Ramos (cell line): ENCODE results near the gene KRAS.

Experiments
- in situ Hi-C: fragments of 300-500 bp; cut with MboI; formaldehyde crosslinking; loops from one replicate; pipeline ENCODE4 v1.14.3; 2022; ENCODE audit warnings: low sequenced_read_pairs; ENCODE audit not compliant: unreplicated experiment

Gene KRAS

GRCh38 chr12:25200703-25201102 lies 50.0 kb downstream of the KRAS start:
- in situ Hi-C loops: no loop called here

DNA sequence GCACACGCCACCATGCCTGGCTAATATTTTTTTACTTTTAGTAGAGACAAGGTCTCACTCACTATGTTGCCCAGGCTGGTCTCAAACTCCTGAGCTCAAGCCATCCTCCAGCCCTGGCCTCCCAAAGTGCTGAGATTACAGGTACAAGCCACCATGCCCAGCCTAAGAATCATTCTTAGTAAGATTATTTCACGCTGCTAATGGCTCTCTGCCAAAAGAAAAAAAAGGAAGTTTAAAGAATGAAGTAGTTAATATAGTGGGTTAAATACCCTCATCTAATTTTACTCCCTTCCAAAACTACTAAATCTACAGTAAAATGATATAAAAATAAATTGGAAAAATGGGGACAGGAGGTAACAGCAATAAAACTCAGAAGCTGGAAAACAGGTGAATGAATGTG lies 53.1 kb downstream of the KRAS start:
- in situ Hi-C loops: no loop called here

GRCh38 chr12:25195056-25195971 lies 55.4 kb downstream of the KRAS start, which contains the start of the genes DNAI7 and ETFRF1:
TSS of gene DNAI7 (minus strand) at chr12:25195160. CDS start at chr12:25195078, 82 bp downstream.
TSS of gene ETFRF1 (plus strand) at chr12:25195237. CDS start at chr12:25203957, 8,720 bp downstream.
- in situ Hi-C loops: no loop called here

GRCh38 chr12:25194722-25195055 lies 56.0 kb downstream of the KRAS start:
- in situ Hi-C loops: no loop called here

- in situ Hi-C loops: no loop called here
Observed at GRCh38 chr12:25194214-25194613, 56.5 kb downstream of the KRAS start.

- in situ Hi-C loops: no loop called here
Observed at GRCh38 chr12:25190793-25191192, 59.9 kb downstream of the KRAS start.

DNA sequence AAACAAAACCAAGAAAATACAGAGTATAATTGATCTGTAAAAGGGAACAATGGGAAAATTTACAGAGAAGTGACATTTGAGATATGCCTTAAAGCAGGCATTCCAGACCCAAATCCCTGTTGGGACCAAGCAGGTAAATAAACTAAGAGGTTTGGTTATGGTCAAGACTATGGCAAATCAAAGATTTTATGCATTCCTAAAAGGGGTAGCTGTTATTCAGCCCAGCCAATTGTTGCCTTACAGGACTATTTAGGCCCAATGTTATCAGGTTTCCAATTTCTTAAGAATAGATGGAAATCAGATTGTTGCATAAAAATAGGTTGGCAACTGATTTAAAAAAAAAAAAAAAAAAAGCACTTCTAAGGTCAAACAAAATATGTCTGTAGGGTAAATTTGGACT lies 61.1 kb downstream of the KRAS start:
- in situ Hi-C loops: no loop called here

DNA sequence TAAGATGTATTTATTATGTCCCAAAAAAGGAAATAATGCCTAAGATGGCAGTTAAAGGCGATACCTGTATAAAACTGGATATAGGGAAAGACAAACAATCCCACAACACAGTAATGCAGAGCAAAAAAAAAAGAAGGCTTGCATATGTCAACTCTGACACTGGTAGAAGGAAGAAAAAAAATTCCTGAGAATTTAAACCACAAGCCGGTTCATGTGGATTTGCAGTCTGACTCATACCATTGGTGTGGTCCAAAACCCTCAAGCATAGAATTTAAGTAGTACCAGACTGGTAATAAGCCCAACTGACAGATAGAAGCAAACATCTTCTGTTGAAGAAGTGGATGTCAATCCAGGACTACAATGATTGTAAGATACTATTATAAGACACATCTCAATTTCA lies 62.9 kb downstream of the KRAS start:
- in situ Hi-C loops: no loop called here

- in situ Hi-C loops: no loop called here
Observed at GRCh38 chr12:25186788-25187402, 63.8 kb downstream of the KRAS start.

GRCh38 chr12:25186038-25186787 lies 64.5 kb downstream of the KRAS start:
- in situ Hi-C loops: no loop called here

DNA sequence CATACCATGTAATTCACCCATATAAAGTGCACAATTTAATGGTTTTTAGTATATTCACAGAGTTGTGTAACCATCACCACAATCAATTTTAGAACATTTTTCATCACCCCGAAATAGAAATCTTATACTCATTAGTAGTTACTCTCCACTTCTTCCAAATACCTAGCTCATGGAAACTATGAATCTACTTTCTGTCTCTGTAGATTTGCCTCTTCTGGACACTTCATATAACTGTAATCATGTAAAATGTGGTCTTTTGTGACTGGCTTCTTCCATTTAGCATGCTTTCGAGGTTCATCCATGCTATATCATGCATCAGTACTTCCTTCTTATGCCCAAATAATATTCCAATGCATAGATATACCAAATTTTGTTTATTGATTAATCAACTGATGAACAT lies 66.6 kb downstream of the KRAS start:
- in situ Hi-C loops: no loop called here

DNA sequence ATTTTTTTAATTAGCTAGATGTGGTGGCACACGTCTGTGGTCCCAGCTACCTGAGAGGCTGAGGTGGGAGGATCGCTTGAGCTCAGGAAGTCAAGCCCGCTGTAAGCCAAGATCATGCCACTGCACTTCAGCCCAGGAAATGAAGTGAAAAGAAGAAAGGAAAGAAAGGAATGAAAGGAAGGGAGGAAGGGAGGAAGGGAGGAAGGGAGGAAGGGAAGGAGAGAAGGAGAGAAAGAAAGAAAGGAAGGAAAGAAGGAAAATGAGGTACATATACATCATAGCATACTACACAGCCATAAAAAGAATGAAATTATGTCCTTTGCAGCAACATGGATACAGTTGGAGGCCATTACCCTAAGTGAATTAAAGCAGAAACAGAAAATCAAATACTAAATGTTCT lies 68.0 kb downstream of the KRAS start:
- in situ Hi-C loops: no loop called here

DNA sequence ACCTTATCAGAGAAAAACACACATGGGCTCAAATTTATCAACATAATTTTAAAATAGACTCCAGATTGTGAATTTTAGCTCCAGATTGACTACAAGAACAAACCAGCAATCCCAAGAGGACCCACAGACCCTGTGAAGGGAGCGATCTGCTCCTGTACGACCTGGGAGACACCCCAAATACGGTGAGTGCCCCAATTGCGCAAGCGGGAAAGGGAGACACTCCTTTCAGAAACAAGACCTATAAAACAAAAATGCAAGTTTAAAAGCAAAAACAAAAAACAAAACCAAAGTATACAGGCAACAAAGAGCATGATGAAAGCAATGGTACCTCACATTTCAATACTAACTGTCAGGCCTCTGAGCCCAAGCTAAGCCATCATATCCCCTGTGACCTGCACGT lies 87.9 kb downstream of the KRAS start:
- in situ Hi-C loops: loop anchor here (25.0 kb wide), 1 partner anchor 351 kb away; no protein-coding TSS in a partner anchor

GRCh38 chr12:25156061-25156460 lies 94.7 kb downstream of the KRAS start:
- in situ Hi-C loops: loop anchor here (25.0 kb wide), 1 partner anchor 344 kb away; no protein-coding TSS in a partner anchor

- in situ Hi-C loops: loop anchor here (25.0 kb wide), 1 partner anchor 343 kb away; no protein-coding TSS in a partner anchor
Observed at GRCh38 chr12:25155022-25155576, 95.6 kb downstream of the KRAS start.
